NCI-H524 treated with DMSO at 0.1 percent for 48 hours (cell line): ENCODE results near the gene DCHS1.

ENCODE experiments used
- DNase-seq: peaks from one replicate; lab custom pipeline; 2025; lab: John Stamatoyannopoulos, UW

DCHS1 gene

DNA sequence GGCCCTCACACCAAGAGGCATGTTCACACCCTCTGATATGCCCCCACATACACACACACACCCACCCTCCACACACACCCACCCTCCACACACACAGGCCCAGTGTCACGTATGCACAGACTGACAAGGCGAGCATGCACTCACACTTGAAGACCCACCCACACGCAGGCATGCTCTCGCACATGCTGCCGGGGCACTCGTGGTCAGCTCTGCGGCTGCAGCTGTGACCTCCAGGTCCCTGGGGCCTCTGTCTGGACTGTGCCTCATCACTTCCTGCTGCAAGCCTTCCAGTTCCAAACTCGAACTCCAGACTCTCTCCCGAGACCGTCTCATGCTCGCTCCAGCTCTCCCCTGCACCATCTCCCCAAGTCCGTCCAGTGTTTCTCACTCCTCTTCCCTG lies 9.5 kb downstream of the DCHS1 start:
- DNase-seq: no peak

DNA sequence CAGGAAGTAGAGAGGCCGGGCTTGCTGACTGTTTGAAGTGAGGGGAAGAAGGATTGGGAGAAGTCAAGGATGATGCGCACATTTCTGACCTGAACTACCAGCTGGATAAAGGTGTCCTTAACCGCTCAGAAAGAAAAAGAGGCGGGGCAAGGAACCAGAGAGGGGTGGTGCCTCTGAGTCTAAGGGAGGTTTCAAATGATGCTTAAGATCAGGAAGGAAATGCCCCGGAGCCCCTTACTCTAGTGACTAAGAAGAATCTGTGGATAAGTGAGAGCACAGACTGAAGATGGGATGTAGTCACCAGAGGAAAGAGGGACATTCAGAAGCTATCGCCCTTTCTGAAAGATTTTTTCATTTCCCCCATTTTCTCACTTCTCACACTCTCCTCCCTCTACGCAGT lies 12.7 kb downstream of the DCHS1 start:
- no peak for DNase-seq

DNA sequence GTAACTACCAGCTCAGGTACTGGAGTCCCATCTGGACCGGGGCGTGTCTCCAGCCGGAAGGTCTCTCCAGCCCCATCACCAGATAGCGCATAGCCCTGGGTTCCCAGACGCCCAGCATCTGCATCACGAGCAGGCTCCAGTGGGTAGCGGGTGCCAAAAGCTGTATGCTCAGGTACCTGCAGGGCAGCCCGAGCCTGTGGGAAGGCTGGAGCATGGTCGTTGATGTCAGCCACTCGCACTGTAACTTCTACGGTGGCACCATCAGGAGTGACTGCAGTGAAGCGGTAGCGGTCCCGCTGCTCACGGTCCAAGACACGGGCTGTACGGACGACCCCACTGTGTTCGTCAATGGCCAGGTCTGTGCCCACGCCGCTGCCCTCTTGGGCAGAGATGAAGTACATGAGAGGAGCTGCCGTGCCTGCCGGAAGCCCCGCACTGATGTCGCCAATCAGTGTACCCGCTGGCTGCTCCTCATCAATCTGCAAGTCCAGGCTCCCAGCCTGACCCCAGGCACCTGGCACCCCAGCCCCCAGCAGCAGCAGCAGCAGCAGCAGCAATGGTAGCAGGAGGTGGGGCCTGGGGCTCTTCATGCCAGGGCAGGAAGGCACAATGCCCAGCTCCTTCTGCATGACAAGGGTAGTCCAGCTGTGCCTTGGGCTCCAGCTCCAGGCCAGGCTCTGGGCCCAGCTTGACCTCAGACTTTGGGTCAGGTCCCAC lies 14.5 kb downstream of the DCHS1 start:
- no peak for DNase-seq

DNA sequence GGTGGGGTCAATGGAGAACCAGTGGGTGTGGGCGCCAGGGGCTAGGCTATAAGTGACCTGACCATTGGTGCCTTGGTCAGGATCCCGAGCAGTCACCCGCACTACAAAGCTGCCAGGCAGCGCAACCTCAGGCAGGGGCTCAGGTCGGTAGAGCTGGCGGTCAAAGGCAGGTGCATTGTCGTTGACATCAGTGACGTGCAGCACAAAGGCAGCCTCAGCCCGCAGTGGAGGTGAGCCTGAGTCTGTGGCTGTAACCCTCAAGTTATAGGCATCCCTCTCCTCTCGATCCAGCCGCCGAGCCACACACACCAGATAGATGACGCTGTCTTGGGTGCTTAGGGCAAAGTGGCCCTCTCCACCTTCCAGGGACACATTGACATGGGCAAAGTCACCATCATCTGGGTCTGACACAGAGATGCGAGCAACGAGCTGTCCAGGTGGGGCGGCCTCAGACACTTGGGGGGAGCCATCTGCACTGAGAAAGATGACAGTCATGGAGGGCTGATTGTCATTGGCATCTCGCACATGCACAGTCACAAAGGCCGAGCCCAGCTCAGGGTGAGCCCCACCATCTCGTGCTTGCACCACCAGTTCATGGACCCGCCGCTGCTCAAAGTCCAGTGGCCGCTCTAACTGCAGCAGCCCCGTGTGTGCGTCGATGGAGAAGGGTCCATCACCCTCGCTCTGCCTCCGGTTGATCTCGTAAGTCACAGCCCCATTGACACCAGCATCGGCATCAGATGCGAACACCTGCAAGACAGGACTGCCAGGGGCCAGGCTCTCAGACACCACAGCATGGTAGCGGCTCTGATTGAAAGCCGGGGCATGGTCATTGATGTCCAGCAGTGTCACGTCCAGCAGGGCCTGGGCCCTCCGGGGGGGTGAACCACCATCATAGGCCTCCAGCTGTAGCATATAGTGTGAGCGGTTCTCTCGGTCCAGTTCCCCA lies 15.3 kb downstream of the DCHS1 start:
- DNase-seq: no peak

DNA sequence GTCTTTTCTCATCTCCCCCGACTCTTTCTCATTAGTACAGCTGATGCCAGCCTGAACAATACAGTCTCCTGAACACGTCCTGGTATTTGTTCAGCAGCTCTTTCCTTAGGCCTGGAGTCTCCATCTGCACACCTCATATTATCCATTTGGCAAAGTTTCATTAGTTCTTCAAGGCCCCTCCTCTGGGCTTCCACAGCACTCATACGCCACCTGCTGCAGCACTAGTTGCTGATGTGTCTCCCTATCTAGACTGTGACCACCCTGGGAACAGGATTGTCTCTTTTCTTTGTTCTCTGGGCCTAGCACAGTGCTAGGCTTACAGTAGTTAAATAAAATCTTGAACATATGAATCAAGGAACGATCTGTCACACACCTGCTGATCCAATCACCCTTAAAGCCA lies 17.2 kb downstream of the DCHS1 start:
- DNase-seq: peak; percentile 7

DNA sequence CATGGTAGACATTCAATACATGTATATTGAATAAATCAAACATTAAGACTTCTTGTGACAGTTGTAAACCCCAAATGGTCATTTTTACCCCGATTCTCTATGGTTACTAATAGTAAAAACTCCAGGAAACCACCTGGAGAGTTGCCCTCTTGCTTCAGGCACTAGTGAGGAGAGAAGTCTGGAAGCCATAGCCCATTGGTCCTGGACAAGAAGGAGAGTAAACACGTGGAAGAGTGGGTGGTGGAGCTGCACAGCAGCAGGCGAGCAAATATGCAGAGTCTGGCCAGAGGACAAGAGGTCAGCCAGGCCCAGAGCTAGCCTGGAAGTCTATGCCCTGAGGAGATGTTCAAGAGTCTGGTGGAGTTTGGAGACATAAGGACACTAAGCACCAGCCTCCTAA lies 17.7 kb downstream of the DCHS1 start:
- DNase-seq: no peak

DNA sequence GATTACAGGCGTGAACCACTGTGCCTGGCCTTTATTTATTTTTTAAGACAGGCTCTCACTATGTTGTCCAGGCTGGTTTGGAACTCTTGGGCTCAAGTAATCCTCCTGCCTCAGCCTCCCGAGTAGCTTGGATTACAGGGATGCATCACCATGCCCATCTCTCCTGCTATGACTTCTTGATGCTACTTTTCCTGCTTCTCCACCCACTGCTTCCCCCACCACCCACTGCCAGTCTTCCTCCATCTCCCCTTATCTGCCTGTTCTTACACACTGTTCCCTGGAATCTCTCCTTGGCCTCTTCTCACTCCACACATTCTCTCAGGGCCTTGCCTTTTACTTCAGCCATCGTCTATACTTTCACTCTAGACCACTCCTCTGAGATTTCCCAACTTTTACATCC lies 19.1 kb downstream of the DCHS1 start:
- DNase-seq: no peak

DNA sequence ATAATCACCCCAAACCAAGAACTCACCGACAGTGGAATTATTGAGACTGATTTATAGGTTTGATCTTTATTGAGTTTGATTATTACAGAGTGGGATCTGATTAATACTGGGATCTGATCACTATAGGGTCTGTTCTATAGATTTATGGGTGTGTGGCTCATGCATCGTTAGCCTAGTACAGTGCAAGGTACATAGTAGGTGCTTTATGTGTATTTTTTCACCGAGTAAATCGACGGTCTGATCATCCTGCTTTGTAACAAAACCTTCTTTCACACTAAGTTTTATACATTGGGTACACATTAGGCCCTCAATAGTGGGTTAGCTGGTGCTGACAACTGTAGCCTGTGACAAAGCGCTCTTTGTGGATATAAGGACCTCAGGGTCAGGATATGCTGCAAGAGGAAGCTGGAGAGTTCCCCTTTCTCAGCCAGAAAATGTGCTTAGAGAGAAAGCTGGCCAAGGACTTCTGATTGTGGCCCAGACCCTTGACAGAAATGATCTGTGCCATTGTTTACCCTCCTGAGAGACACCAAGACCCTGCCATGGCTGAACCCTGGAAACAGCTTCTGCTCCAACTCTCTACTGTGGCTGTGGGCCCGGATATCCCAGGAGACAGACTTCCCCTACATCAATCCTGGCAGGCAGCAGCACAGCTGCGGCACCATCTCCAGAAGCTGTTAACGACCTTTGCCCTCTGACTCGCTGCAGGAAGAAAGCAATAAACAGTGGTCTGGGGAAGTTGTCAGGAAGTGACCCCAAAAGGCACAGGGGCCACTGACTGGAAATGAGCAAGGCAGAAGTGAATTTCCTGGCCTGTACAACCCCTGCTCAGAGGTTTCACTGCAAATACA lies 20.3 kb downstream of the DCHS1 start:
- no peak for DNase-seq

DNA sequence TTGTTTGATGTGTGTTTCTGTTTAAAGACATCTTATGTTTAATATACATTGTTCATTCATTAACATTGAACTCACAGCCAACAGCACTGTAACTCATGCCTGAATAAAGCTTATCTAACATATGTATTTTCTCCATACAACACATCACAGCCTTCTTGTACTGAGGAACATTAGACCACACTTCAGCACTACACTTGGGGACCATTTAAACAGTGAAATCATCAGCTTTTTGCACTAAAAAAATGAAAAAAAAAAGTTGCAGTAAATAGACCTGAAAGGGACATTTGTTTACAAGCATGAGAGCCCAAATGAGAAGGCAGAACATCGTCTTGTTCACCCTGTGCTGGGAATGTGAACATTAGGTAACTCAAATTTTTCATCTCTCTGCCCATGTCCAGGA lies 21.1 kb downstream of the DCHS1 start:
- no peak for DNase-seq

DNA sequence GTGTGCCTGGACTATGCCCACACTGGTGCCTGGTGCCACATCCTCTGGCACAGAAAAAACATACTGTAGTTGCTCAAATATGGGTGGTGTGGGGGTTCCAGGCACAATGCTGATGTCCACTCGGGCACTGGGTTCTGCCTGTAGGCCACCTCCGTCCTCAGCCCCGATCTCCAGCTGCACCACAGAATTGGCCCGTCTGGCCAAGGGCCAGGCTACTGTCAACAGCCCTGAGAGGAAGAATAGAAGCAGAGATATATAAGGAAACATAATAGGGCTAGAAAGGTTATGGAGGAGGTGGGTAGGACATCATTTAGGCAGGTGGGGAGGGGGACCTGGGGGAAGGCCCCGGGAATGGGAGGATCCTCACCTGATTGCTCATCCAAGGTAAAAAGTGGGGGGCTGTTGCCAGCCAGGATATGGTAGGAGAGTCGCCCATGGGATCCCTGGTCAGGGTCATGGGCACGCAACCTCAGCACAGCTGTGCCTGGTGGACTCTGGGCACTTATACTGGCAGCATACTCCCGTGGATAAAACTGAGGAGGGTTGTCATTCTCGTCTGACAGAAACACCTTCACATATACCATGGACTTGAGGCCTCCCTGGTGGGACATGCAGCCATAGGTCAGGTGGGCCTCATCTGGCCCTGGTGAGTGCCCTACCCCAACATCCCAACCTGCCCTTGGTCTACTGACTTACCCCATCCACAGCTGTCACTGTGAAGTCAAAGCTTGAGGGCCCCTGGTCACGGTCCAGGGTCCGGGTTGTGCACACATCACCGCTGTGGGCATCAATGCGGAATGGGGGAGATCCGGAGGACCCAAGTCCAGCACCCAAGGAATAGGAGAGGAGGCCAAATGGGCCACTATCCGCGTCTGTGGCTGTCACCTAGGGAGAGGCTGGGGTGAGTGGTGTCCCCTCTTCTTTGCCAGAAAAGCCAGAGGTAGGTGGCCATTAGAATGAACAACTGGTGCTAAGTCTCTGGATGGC lies 21.9 kb downstream of the DCHS1 start:
- DNase-seq: no peak

DNA sequence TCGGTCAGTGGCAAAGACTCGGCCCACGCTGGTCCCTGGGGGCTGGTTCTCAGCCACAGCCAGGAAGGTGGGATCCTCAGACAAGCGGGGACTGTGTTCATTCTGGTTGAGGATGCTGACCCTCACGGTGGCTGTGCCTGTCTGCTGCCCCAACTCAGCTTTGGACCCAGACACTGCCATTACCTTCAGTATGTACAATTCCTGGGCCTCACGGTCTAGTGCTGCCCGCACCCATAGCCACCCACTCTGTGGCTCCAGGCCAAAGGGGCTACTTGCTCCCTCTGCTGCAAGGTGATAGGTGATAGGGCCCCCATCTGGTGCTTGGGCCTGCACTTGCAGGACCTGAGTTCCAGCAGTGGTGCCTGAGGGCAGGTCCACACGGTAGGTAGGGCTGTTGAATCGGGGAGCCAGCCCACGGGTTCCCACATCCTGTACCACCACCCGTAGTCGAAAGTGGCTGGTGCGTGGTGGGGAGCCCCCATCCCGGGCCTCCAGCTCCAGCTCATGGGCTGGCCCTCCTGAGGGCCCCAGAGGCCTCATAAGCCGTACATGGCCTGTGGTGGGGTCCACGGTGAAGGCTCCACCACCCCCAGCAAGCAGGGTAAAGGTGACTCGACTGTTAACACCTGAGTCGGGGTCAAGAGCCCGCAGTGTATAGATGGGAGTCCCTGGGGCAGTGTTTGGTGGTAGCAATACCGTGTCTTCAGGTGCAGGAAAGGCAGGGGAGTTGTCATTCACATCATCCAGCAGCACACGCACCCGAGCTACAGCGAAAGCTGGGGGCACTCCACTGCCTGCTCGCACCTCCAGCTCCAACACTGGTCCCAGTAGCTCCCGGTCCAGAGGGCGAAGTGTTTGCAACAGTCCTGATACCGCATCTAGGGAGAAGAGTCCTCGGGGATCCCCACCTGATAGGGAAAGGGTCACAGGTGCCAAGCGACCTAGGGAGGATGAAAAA lies 23.2 kb downstream of the DCHS1 start:
- DNase-seq: no peak

DNA sequence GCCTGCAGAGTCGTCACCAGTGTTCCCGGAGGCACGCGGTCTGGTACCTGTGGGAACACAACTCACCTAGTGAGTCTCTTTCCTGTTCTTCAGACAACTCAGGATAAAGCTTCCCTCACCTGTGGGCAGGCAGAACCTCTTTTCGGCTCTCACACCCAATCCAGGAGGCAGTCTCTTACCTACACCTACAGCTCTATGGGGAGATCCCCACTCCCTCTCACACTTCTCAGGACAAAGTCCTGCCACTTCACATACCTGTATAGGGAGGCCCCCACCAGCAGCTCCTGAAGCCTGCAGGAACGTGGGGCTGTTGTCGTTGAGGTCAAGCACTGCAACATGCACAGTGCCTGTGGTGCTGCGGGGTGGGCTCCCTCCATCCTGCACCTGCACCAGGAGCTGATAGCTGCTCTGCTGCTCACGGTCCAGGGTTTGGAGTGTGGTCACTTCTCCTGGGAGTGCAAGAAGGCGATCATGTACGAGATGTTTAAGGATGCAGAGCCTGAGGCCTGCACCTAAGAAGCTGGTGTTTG lies 24.2 kb downstream of the DCHS1 start:
- no peak for DNase-seq

DNA sequence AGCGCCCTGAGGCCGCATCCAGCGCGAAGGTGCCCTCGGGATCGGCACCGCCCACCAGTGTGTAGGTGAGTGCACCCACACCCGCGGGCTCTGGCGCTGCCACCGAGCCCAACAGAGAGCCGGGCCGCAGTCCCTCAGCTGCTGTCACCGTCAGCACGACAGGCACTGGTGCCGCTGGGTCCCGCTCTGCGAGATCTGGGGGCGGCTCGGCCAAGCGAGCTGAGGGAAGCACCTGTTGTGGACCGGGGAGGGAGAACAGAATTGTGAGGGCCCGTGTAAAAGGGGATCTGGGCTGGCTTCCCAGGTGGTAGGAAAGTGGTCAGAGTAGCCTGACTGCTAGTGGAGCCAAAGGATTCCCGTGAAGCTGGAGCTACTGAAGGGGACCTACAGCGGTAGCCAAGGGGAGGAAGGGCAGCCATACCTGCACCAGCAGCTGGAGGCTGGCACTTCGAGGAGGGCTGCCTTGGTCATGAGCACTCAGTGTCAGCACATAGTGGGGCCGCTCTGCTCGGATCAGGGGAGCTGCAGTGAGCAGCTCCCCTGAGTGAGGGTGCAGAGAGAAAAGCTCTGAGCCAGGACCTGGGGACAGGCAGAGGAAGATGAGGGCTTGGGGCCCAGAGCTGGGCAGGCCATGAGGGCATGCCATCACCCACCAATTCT lies 24.8 kb downstream of the DCHS1 start:
- DNase-seq: no peak

DNA sequence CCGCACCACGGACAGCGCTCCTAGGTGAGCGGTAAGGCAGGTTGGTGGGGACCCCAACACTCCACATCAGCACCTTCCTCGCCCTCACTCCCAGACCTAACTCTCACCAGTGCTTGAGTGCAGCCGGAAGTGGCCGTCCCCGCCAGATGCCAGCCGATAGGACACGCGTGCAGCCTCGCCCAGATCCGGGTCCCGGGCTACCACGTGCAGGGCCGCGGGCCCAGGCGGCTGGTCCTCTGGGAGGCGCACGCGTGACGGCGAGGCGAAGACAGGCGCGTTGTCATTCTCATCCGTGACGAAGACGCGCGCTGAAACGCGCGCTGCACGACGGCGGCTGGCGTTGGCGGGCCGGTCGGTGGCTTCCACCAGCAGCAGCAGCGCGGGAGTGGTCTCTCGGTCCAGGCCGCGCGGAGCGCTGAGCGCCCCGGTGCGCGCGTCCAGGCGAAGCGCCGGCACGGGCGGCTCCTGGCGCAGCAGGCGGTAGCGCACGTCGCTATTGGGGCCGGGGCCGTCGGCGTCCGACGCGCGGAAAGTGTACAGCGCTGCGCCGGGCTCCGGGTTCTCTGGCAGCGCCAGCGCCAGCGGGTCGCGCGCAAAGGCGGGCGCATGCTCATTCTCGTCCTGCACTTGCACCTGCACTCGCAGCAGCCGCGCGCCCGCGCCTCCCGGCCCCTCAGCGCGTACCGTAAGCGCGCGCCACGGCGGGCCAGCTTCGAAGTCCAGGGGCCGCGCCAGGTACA lies 25.5 kb downstream of the DCHS1 start:
- DNase-seq: no peak

DNA sequence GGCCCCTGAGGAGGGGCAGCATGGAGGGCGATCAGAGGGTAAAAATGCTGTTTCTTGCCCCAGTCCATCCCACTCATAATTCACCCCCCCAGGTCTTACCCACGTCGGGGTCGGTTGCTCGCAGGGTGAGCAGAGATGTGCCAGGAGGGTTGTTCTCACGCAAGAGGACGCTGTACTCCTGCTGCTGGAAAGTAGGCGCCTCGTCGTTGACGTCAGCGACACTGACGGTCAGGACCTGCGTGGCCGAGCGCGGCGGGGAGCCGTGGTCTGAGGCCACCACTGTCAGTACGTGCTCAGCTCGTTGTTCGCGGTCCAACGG lies 26.1 kb downstream of the DCHS1 start:
- DNase-seq: no peak

DNA sequence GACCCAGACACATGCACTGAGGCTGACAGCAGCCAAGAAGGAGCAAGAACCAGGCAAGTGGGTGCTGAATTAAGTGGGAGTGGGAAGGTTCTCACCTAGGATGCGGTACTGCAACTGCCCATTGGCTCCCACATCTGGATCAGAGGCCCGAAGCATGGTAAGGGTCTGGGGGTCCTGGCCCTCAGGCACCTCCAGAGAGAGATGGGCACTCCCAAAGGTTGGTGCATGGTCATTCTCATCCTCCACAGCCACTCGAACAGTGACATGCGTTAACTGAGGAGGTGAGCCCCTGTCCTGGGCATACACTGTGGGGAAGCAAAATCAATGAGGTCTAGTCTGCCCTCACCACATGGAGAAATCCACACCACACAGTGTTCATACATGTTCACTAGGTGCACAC lies 27.1 kb downstream of the DCHS1 start:
- no peak for DNase-seq

DNA sequence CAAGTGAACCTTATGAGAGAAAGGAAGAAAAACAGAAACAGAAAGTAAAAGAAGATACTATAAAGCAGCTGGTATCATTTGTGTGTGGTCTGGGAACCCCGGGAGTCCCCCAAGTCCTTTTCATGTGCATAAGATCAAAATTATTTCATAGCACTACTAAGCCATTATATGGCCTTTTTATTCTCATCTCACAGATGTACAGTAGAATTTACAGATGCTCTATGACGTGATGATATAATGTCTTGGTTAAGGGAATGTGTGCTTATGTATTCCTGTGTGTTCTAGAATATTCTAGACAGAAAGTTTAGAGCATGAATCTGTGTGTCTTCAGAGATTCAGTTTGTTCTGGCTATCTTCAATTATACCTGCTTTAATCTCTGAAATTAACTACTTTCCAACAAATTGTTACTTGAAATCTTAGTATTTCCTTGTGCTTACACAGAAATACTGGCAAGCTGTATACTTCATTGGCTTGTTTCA lies 27.8 kb downstream of the DCHS1 start:
- DNase-seq: no peak

DNA sequence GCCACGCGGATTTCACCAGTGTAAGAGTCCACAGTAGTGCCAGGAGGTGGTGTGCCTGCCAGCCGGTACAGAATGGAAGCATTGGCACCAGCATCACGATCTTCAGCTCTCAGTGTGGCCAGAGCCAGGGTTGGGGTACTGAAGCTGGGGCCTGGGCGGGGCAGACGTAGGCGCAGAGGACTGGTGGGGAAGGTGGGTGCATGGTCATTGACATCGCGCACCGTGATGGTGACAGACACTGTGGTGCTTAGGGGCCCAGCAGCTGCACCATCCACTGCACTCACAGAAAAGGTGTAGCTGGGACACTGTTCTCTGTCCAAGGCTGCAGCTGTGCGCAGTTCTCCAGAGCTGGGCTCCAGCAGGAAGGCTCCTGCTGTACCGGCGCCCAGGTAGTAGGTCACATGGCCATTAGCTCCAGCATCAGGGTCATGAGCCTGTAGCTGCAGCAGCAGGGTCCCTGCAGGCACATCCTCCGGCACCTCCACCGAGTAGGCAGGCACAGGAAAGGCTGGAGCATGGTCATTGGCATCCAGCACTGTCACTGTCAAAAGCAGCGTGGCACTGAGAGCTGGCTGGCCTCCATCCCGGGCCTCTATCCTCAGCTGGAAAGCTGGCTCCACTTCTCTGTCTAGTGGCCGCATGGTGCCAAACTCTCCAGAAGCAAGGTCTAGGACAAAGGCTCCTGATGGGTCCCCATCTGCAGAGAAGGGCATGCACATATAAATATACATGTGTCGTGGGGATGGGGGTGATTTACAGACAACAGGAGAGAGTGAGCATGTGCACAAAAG lies 28.4 kb downstream of the DCHS1 start:
- no peak for DNase-seq
